WI38 (cell line): Measurements from ENCODE around the gene PRXL2B.

Experiments used
- H3K4me3 ChIP-seq: 2 replicates; pipeline ENCODE4 v1.5.1; 2011; ENCODE audit warnings: low read depth, mild to moderate bottlenecking, control low read depth, low read length
- CTCF ChIP-seq: IDR thresholded peaks from 2 replicates; pipeline ENCODE4 v1.5.1; 2012; ENCODE audit warnings: low read depth, mild to moderate bottlenecking, control low read depth, low read length

Gene PRXL2B

DNA sequence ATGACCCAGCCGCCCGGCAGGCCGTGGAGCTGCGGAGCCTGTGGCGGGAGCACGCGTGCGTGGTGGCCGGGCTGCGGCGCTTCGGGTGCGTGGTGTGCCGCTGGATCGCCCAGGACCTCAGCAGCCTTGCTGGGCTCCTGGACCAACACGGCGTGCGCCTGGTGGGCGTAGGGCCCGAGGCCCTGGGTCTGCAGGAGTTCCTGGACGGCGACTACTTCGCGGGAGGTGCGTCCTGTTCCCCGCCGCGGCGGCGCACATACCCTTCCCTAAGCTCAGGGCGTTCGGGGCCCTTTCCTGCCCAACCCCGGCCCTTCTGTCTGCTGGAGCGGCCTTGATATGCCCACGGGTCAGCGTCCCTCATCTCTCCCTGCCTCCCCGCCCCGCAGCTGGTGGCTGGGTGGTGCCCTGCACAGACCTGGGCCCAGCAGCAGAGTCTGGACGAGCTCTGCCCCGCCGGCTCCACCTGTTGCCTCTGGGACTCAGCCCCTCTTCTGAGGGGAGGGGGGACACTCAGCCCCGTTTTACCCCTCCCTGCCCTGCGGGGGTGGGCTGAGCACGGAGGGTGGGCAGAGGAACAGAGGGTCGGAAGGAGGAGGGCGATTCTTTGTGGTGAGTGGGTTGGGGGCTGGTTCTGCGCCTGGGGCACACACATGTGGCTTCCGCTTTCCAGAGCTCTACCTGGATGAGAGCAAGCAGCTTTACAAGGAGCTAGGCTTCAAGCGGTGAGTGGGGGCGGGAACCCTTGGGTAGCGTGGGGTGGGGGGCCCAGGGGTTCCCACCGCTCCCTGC, 688 bp downstream of the PRXL2B start:
- TF ChIP-seq CTCF = no peak
- H3K4me3 ChIP-seq = peak overlapping the region; percentile 77

DNA sequence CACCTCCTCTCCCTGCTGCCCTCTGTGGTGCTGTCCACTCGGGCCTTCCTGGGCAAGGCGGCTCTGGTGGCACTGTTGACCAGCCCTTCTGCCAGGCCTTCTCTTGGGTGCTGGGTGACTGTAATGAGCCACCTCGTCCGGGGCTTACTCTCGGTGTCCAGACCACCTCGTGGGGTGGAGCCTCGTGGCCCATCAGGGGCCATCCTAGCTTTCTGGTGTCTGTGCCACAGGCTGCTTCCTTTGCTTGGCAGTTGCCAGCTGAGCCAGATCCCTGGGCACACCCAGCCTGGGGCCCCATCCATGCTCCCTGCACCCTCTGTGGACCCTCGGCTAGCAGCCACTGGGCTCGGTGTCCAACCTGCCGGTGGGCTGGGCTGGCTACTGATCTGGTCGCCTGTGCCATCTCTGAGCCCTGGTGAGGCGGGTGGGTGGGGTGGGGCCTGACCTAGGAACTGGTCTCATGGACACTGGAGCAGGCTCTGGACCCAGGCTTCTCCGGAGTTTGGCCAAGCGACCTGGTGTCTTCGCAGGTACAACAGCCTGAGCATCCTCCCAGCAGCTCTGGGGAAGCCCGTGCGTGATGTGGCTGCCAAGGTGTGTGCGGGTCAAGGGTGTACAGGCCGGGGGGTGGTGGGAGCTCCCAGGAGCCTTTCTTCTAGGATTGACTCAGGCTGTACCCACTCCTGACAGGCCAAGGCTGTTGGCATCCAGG, 1.4 kb downstream of the PRXL2B start:
- TF ChIP-seq CTCF = no peak
- peak overlapping the region; percentile 77 for H3K4me3 ChIP-seq

DNA sequence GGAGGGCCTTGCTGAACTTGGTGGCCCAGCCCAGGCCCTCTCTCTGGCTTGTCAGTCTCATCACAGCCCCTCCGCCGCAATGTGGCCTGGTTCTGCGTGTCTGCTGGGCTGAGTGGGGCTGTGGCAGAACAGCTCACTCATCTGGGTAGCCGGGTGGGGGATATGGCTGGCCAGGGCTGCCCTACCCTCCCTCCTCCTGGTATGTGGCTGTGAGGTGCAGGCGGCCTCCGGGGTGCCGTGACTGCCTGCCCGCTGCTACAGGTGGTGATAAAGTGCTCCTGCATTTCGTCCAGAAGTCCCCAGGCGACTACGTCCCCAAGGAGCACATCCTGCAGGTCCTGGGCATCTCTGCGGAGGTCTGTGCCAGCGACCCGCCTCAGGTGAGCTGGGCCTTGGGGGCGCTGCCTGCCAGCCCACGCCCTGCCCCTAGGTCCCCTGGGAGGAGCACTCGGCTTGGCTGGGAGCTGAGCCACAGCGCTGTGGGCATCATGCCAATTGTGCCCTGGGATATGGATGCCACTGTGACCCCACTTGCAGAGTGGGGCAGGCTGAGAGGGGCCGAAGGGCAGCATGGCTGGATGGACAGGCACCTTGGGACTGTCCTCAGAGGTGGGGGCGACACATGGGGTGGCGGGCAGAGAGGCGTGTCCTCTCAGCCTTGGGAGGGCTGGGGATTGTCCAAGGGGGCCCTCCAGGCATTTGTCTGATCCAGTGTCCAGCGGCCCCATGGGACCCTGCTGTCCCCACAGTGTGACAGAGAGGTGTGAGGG, 2.3 kb downstream of the PRXL2B start:
- no peak overlapping the region for H3K4me3 ChIP-seq
- no peak for TF ChIP-seq CTCF

GRCh38 chr1:2589431-2590232, 3.1 kb downstream of the PRXL2B start:
- no peak overlapping the region for H3K4me3 ChIP-seq
- TF ChIP-seq CTCF = no peak

DNA sequence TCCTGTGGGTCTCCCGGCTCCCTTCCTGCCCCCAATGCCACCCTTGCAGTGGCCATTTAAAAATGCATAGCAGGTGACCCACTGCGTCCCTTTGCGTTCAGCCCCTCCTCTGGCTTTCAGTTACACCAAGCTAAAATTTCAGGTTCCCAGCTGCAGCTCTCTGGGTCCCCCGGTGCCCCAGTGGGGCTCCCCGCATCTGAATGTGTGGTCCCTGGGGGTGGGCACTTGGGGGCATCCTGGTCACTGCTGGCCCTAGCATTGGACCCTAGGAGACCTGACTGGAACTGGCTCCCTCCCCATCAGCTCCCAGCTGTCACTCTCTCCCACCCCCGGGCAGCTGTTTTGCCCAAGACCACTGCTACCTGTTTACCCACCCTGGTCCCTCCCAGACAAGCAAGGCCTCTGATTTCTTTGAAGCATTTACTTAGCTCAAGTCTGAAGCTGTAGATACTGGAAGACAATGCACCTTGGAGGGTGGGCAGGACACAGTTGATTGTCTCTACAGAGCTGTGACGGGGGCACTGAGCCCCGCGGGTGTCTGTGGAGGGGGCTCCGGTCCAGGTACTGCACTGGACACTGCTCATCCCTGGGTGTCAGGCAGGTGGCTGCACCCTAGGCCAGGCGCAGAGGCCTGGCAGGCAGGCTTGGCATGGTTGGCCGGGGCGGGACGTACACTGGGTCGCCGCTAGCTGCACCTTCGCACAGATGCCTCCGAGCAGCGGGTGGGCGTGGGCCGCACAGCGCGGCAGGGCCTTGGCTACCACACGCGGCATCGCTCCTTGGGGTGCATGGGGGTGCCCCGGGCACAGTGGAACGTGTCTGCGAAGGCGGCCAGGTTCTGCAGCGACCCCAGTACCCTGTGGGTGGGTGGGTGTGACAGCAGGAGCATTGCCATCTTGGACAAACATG, 3.9 kb downstream of the PRXL2B start:
- H3K4me3 ChIP-seq = no peak overlapping the region
- no peak for TF ChIP-seq CTCF

- TF ChIP-seq CTCF = no peak
These were observed 4.6 kb downstream of the PRXL2B start for GRCh38 chr1:2591233-2591580.

More at GRCh38 chr1:2591233-2591580, 4.6 kb downstream of the PRXL2B start:
- H3K4me3 ChIP-seq = no peak overlapping the region
